GM12891 (cell line): ENCODE results near the gene EXO1.

Source experiments
- POLR2A ChIP-seq: IDR thresholded peaks from 2 replicates; pipeline ENCODE4 v1.6.1; 2011; ENCODE audit warnings: low read depth, low read length, control low read depth
- SPI1 ChIP-seq: IDR thresholded peaks from 2 replicates; pipeline ENCODE4 v1.6.1; 2011; ENCODE audit warnings: low read depth, low read length, control low read depth
- TAF1 ChIP-seq: IDR thresholded peaks from 2 replicates; pipeline ENCODE4 v1.6.1; 2011; ENCODE audit warnings: low read depth, low read length, control low read depth

DNA sequence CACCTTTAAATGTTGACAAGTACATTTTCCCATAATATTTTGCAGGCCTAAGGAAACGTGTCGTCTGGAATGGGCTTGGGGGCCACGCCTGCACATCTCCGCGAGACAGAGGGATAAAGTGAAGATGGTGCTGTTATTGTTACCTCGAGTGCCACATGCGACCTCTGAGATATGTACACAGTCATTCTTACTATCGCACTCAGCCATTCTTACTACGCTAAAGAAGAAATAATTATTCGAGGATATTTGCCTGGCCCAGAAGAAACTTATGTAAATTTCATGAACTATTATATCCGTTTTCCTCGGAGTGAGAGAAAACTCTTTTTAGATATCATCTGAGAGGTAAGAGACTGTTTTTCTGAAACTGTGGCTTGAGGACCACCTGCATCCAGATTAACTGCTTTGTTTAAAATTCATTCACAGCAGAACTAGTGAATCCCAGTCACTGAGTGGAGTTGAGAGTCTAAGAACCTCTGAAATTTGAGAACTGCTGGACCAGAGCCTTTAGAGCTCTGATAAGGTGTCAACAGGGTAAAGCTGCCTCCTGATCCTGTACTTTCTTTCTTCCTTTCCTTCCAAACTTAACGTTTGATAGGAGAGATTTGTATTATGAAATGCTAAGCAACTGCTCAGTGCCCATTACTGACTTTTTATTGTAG lies 811 bp downstream of the EXO1 start:
- TF ChIP-seq TAF1 (no peak), POLR2A (no peak), SPI1 (no peak)
